GF-D8 (cell line): ENCODE results near the gene ECD.
"Not testable (repeated sequence)": the region's sequence is repeated elsewhere in the genome, so short reads cannot be mapped to it uniquely, and the experiment has no call there.

Source experiments
- DNase-seq: peaks from one replicate; lab custom pipeline; 2025; lab: John Stamatoyannopoulos, UW

Gene ECD

DNA sequence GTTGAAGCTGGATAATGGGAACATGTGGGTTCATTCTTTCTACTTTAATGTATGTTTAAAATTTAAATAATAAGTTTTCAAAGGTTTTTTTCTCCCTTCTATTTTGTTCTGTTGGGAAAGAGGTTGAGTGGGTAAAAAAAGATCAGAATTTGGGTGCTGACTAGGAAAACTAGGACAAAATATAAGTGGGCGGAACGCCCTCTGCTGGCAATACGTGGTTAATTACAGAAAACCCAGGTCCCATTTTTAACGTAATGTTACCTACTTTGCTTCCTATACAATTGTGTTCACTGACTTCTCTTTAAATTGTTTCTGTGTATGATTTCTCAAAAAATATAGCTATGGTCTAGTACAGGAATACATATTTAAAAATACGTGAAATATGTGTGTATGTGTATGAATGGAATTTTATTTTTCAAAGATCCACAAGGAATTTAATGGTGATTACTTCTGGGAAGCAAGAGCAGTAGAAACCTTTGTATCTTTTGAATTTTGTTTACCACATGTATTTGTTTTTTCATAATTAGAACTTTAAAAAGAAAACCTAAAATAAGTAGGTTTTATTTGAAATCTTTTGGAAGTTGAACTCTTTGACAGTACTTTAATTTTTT is 8.7 kb downstream of the ECD start:
- peak; percentile 6 for DNase-seq

DNA sequence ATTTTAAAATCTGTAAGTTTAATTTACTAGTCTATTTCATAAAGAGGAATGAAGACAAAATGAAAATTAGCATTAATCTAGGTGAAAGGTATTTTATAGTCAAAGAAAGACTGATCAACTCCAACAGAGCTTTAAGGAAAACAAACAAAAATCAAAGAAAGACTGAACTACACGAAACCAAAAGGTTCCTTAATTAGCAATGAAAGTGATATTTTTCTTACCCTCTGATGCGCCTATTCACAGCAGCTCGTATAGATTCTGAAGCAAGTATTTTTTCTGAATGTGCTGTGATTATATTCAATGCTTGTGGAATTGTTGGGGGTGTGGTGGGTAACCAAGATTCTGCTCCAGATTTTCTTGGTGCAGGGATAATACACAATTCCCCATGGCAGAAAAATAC is 11.8 kb downstream of the ECD start:
- DNase-seq: no peak

DNA sequence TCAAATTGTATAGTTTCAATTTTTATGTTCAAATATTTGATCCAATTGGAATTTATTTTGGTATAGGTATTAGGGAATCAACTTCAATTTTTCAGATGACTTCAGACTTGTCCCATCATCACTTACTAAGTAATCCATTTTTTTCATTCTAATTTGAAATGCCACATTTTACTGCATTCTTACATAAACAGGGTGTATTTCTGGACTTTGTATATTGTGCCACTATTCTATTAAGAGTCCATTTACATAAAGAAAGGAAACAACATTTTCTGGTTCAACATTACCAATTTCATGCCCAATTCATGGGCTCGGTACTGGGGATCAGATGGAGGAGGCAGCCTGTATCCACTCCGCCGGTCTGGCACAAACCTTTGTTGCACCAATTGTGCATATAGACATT is 15.8 kb downstream of the ECD start:
- DNase-seq: no peak

DNA sequence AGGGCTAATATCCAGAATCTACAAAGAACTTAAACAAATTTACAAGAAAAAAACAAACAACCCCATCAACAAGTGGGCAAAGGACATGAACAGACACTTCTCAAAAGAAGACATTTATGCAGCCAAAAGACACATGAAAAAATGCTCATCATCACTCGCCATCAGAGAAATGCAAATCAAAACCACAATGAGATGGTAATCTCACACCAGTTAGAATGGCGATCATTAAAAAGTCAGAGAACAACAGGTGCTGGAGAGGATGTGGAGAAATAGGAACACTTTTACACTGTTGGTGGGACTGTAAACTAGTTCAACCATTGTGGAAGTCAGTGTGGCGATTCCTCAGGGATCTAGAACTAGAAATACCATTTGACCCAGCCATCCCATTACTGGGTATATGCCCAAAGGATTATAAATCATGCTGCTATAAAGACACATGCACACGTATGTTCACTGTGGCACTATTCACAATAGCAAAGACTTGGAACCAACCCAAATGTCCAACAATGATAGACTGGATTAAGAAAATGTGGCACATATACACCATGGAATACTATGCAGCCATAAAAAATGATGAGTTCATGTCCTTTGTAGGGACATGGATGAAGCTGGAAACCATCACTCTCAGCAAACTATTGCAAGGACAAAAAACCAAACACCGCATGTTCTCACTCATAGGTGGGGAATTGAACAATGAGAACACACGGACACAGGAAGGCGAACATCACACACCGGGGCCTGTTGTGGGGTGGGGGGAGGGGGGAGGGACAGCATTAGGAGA is 17.0 kb downstream of the ECD start:
- not testable (repeated sequence) for DNase-seq

DNA sequence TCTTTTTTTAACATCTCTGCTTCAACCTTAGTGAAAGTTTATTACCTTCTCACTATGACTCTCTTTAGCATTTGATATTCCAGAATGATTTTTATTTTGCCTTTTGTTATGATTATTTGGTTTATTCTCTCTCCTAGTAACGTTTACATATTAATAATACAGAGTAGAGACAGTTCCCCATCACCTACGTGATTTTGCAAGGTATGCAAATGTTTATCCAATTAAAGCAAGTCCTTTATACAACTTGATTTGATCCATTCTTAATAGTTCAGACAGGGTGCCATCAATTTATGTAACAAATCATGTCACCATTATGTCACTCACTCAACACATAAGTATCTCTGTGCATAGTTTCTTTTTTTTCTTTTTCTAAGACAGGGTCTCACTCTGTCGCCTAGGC is 26.2 kb downstream of the ECD start:
- no peak for DNase-seq

DNA sequence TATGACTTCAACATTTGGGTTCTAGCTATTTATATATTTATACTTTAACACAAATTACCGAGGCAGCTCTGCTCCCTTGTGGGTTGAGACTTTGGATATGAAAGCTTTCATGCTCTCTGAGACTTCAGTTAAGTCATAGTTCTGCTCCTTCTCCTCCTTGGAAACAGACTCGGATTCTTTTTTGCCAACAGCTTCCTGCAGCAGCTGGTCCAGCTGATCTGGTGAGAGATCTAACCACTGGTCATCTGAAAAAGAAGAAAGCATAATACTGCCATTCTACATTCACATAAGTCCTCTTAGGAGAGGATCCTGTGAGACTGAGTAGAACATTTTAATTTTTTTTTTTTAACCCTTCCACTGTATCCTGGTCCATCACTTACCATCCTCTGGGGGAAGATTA is 28.6 kb downstream of the ECD start:
- DNase-seq: no peak

DNA sequence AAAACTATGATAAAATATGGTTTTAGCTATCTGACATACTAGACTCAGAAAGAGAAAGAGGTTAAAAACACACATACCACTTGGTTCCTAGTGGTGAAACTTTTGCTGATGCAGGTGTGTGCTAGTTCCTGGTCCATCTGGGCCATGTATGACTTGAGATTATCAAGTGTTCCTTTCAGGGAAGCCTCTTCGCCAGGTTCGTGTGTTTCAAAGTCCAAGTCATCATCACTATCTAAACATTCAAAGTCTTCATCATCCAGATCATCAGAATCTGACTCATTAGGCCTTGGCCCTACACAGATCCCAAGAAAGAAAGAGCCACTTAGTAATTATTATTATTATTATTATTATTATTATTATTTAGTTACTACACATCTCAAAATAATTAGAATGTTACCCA is 31.2 kb downstream of the ECD start:
- DNase-seq: no peak

DNA sequence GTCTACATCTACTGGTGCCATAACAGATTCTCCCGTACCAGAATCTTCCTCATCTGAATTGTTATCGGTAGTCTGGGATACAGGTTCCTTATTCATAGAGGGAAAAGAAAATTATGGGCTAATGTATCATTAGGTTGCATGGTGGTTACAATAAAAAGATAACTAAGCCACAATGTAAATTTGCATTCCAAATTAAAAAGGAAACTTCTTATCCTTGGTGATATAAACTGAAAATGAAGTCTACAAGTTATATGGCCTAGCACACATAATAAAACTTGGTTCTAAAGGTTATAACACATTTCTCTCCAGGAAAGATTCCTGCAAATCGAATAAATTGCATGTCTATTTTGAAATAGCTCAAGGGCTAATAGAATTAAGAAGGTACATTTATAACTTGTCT is 33.1 kb downstream of the ECD start:
- no peak for DNase-seq

DNA sequence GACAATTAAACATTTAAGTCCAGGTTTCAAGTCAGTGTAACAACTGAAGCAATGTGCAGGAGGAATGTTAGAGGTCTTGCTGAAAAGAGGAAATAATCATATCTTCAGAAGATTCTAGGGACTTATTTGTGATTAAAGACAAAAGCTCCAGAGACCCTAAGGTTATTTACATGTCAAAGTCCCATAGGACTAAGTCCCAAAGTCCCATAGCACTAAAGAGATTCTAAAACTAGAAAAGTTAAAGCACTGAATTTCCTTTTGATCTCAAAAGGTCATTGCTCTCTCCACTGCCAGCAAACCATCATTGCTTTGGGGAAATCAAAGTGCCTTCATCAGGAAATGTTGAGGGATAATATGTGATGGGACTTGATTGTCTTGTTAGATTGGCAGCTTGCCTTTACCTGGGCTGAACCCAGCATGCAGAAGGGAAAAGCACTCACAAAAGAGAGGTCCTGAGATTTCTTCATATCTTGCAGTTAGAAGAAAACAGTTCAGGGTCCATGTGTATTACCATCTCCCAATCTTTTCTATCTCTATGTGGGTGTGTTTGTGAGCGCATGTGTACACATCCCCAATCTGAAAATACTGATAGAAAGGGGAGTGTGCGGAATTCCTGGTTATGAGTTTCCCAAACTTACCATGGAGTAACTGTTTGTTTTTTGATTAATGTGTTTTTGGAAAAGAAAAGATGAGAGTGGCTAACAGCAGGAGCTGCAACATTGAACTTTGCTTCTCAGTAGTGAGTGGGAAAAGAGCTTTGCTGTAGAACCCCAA is 35.7 kb downstream of the ECD start:
- DNase-seq: no peak

DNA sequence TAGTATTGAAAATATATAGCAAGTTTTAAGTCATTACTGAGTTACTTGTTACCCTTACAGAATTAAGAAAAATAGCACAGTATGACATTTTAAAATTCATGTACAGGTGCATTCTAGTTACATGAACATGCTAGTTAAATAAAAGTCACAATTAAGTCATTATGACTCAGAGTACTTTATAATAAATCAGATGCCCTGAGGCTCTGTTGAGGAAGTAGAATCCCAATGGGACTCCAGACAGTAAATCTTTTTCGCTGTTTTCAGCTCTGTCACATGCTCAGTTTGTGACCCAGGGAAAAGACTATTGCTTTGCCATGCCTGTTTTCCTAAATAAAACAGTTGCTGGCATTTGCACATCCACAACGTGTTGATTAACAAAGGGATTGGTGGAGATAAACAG is 36.5 kb downstream of the ECD start:
- DNase-seq: no peak

DNA sequence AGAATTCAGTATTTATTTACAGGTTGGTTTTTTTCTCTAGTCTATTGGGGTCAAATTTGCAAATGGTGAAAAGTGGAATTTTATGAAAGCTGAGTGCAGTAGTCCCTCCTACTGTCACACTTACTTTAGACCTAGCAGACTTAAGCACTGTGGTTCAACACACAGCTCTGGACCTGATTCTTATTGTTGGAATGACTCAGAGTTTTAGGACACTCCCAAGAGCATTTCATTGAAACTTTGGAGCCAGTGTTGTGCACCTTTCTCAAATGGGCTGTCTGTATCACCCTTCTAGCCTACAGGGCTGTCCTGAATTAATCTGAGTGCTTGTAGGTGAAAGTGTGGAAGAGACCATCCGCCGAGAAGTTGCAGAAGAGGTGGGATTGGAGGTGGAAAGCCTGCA is 41.5 kb downstream of the ECD start:
- DNase-seq: no peak

DNA sequence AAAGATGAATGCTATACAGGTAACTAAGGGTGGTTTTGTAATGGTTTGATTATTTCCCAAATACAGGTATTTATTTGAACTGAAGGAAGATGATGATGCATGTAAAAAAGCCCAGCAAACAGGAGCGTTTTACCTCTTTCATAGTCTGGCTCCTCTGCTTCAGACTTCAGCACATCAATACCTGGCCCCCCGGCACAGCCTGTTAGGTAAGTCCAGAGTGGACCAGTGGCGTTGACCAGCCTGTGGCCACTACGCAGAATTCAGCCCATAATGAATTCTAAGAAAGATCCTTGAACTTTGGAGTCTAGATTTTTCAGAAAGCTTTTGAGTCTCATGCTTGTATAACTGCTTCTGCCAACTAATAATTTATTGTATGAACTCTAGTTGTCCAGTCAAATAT is 47.9 kb downstream of the ECD start:
- no peak for DNase-seq

DNA sequence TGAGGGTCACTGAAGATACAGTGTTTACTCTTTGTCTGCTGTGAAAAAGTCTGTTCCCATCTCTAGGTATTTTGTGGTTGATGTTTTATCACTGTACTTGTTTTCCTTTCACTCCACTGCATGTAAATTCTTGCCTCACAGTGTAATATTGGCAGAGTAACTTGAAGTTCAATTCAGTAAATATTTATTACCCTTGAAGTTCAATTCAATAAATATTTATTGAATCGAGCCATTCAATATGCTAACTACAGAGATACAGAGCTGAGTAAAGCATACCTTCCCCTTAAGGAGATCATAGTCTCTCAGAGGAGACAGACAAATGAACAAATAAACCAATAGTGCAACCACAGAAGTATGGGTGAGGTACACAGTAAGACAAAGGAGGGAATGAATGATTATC is 48.4 kb downstream of the ECD start:
- no peak for DNase-seq

DNA sequence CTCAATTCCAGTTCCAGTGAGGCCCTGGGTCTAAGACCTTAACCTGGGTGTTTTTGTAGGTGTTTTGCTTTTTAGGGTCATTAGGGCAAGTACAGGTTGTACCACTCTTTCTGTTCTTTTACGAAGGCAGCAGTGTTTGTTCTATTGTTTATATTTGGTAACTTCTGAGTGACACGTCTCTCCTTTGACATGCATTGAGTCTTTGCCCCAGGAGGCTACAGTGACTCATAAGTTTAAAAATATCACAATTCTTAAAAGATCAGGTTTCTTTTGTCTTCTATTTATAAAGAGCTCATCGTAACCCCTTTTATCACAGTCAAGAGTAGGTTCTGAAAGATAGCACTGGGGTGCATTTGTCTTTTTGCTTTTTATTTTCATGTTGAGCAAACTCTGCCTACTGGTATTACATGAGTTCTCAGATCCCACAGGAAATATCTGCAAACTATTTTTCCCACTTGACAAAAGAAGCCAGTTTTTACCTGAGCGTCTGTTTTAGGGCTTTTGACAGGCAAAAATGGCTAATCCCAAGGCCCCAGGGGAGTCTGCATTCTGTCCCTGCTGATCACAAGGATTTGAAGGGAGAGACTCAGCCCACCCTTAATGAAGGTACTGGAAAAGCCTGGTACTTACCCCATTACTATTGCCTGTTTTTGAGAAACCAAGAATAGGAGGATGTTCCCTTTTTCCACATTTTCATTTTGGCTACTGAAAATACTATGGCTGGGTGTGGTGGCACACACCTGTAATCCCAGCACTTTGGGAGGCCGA is 49.6 kb downstream of the ECD start:
- no peak for DNase-seq

DNA sequence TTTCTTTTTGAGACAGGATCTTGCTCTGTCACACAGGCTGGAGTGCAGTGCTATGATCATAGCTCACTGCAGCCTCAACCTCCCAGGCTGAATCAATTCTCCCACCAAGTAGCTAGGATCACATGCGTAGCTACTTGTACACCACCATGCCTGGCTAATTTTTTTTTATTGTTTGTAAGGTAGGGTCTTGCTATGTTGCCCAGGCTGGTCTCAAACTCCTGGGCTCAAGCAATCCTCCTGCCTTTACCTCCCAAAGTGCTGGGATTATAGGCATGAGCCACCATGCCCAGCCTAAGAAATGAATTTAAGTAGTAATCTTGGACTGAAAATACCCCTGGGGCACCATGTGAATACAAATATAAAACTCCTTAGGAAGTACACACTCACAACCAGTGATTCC is 51.8 kb downstream of the ECD start:
- DNase-seq: no peak

DNA sequence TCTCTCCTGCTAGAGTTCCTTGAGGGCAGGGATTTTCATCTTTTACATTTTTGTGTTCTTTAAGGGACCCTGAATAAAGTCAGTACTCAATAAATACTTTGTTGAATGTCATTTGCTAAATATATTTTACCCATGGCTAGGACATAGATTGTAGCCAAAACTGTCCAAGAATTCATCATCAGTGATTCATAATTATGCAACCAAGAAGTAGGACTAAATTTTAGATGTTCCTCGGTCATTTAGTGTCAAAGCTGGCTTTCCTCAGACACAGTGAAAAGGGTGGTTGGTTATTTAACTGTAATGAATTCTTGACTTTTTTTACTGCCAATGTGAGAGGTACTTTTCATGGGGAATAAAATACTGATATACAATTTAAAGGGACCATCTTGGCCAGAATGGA is 54.3 kb downstream of the ECD start:
- DNase-seq: no peak

DNA sequence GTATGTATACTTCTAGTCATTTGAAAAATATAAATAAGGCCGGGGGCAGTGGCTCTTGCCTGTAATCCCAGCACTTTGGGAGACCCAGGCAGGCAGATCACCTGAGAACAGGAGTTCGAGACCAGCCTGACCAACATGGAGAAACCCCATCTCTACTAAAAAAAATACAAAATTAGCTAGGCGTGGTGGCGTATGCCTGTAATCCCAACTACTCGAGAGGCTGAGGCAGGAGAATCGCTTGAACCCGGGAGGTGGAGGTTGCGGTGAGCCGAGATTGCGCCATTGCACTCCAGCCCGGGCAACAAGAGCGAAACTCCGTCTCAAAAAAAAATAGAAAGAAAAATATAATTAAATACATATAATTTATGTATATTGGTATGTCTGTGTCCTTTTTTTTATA is 55.8 kb downstream of the ECD start:
- DNase-seq: not testable (repeated sequence)

DNA sequence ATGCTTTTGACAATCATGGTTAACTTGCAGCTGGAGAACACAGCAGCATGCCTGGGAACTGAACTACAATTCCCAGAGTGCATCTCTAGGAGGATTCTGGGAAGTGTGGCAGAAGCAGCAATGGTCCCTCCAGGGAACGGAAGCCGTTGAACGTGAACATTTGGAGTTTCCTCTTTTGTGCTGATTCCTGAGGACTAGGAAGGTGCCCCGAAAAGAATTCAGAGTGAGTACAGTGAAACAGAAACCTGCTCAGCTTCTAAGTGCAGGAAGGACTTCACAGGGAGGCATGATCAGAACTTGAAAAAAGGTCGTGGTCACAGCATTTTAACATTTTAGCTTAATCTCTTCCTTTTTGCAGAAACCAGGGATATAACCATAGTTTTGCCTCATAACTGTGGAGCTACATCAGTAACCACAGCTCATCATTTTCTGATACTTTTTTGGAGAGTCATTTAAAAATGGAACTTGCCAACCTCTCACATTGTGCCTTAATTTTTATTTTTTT is 57.4 kb downstream of the ECD start, which contains the start of gene NUDT13:
TSS of gene NUDT13 (plus strand) at position 111 of the 505 bp plus-strand sequence. CDS start 3,911 bp downstream, outside the sequence.
- DNase-seq: peak; percentile 70

DNA sequence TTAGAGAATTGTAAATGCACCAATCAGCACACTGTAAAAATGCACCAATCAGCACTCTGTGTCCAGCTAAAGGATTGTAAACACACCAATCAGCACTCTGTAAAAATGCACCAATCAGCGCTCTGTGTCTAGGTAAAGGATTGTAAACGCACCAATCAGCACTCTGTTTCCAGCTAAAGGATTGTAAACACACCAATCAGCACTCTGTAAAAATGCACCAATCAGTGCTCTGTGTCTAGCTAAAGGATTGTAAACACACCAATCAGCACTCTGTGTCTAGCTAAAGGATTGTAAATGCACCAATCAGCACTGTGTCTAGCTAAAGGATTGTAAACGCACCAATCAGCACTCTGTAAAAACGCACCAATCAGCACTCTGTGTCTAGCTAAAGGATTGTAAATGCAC is 58.6 kb downstream of the ECD start:
- not testable (repeated sequence) for DNase-seq

DNA sequence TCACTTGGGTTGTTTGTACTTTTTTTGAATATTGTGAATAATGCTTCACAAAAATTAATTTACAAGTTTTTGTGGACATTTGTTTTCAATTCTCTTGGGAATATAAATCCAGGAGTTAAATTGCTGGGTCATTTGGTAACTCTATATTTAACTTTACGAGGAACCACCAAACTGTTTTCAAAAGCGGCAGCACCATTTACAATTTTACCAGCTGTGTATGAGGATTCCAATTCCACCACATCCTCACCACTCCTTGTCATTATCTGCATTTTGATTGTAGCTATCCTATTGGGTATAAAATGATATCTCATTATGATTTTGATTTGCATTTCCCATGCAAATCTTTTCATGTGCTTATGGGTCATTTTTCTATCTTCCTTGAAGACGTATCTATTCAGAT is 61.5 kb downstream of the ECD start:
- DNase-seq: no peak

DNA sequence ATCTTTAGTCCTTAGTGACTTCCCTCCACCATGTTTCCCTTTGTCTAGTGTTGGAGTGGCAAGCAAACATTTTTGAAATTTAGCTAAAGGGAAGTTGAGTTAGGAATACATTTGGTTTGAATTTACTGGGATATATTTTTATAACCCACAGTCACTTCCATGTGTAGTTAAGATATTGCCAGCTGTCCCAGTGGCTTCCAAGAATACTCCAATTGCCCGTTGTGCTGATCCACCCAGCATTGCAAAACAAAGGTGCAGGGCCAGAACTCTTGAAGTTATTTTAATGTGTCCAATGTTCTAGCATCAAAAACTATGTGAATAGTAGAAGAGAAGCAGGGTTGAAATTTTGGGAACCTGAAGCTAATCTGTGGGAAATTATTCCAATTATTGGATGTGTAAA is 68.7 kb downstream of the ECD start:
- DNase-seq: no peak

DNA sequence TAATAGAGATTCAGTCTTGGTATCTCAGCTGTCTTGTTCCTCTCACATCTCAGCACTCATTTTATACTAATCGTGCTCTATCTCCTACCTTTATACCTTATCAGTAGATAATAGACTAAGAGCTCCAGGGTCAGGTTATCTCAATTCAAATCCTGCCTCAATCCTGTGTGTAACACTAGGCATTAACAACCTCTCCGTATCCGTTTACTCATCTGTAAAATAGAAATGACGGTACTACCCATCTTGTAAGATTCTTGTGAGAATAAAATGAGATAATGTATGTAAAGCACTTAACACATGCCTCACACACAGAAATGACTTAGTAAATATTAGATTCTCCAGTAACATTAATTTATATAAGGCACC is 70.5 kb downstream of the ECD start:
- DNase-seq: no peak
